A172 (cell line): ENCODE measurements around the gene OR10P1. TPM values are rescaled to one million over a fixed set of nuclear protein-coding genes. Genes with fewer than 3 reads are reported as not detected.

Source experiments
- DNase-seq: peaks from one replicate; pipeline ENCODE4 v3.0.0-alpha.2; 2015; ENCODE audit warnings: low spot score
- total RNA-seq: library from RNA; depleted of rRNA; stranded (reverse); fragments of >200 nt; shearing (Covaris generic); gene quantifications from 2 replicates; pipeline ENCODE4 v1.2.3, GENCODE V29; 2014; rRNA removed

Gene OR10P1
- total RNA-seq, 1 experiment from 2014 or later = not detected

DNA sequence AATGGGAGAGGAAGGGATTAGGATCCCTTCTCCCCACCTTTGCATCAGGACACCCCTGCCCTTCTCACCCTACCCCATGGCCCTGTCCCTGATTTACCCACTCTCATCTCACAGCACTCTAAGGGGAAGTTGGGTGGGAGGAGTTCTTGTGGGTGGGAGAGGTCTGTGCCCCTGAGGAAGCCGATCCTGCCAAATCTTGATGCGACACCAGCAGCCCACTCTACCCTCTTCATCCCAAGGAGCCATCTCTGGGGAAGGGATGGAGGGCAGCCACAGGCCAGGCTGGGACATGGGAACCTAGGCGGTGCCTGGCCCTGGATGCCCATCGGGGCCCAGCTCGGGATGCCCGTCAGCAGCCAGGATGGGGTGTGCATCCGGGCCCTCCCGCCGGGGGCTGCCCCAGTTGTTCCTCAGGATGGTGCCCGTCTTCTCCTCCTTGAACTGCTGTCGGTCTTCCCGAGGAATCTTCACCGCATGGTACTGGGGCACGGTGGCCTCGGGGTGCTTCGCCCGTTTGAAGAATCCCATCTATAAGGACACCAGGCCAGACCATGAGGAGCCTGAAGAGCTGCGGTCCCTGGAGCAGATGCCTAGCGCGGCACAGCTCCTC is 48.2 kb downstream of the OR10P1 start:
- no peak for DNase-seq

DNA sequence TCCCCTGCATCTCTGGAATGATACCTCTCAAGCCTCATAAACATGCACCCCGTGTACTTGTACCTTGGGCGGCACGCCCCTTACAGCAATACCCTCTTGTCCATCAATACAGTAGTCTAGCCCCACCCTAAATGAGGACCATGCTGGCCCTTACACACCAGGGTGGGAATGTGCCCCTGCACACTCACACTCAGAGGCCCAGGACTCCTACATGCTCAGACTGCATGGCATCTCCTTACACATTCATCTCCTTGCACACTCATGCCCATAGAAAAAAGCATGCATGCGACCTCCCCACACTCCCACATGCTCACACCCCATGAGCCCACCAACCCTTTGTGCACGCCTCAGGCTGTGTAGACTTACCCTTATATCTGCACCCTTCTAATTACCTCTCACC is 49.0 kb downstream of the OR10P1 start:
- no peak for DNase-seq

DNA sequence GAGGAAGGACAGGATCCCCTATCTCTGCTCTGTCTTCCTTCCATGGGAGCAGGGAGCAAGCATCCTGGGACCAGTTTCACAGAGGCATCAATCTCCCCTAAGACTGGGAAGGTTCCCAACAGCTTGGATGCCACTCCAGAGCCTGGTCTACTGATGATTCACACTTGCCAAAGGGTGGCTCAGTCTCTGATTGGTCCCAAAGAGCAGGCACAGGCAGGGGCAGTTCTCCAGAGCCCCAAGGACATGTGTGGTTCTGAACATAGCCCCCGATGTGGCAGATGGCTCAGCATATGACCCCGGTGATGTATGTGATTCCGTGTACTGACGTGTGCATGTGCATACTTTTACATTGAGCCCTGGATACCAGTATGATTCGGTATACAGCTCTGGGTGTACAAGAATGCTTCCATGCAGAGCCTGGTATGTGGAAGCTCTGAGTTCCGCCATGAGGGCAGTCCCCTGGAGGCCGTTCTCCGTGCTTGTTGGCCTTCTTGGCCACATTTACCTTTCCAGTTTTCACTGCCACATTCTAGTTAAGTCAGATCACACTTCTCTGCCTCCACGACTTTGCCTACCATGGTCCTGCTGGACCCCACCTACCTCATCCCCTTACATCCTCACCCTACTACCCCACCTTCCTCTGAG is 49.8 kb downstream of the OR10P1 start:
- peak; percentile 9 for DNase-seq

Other genes with a start within 250 kb of the OR10P1 start
- gene OR6C65, start 236.4 kb upstream of the OR10P1 start, total RNA-seq = not detected in 2 replicates
- gene OR6C76, start 210.6 kb upstream of the OR10P1 start, total RNA-seq = not detected in 2 replicates
- gene OR6C2, start 192.8 kb upstream of the OR10P1 start, total RNA-seq = not detected in 2 replicates
- not detected in 2 replicates for gene OR6C70, start 166.8 kb upstream of the OR10P1 start, total RNA-seq
- not detected in 2 replicates for gene OR6C68, start 144.5 kb upstream of the OR10P1 start, total RNA-seq
- not detected in 2 replicates for gene OR6C4, start 87.3 kb upstream of the OR10P1 start, total RNA-seq
- gene OR2AP1, start 64.4 kb upstream of the OR10P1 start, total RNA-seq = not detected in 2 replicates
- 7.8 and 10.7 TPM in 2 replicates for gene ITGA7, start 71.0 kb downstream of the OR10P1 start, total RNA-seq
- gene BLOC1S1, start 79.2 kb downstream of the OR10P1 start, total RNA-seq = 96.1 and 135 TPM in 2 replicates
- gene RDH5, start 83.5 kb downstream of the OR10P1 start, total RNA-seq = 2.7 and 7.5 TPM in 2 replicates
- 1,213 and 1,362 TPM in 2 replicates for gene CD63, start 92.1 kb downstream of the OR10P1 start, total RNA-seq
- 2.6 and 7.0 TPM in 2 replicates for gene GDF11, start 106.2 kb downstream of the OR10P1 start, total RNA-seq
- gene SARNP, start 180.8 kb downstream of the OR10P1 start, total RNA-seq = 227 and 308 TPM in 2 replicates
- 9.0 and 16.7 TPM in 2 replicates for gene ORMDL2, start 181.1 kb downstream of the OR10P1 start, total RNA-seq
- gene DNAJC14, start 192.7 kb downstream of the OR10P1 start, total RNA-seq = 41.7 and 50.5 TPM in 2 replicates
- 4.2 and 5.2 TPM in 2 replicates for gene MMP19, start 206.0 kb downstream of the OR10P1 start, total RNA-seq